ENCODE results near the gene TRMT10A. TPM values are rescaled to one million over a fixed set of nuclear protein-coding genes. Genes with fewer than 3 reads are reported as not detected.

Gene TRMT10A
- polyA plus RNA-seq, 2 of the 4 experiments (the other 2 are of a cell fraction): 6.8 to 10.6 TPM

- no peak for TF ChIP-seq ELK1 (IDR thresholded peaks at IDR 0.05; ENCODE audit: low read depth, low read length)
- no peak for TF ChIP-seq HDAC2 (IDR thresholded peaks at IDR 0.05)
- no peak for TF ChIP-seq RNF2 (IDR thresholded peaks at IDR 0.05; ENCODE audit: borderline replicate concordance, low read depth)
- no peak for TF ChIP-seq NPAS2 (CRISPR knock-in tag; IDR thresholded peaks at IDR 0.05; ENCODE audit: borderline replicate concordance)
- TF ChIP-seq CBX8 (IDR thresholded peaks at IDR 0.05): no peak
- CTCF ChIA-PET: interaction anchor here (0.8 kb wide), 1 partner anchor 48 kb away, joined by 3 read pairs; no protein-coding TSS in a partner anchor
Measured at GRCh38 chr4:99510721-99511120, 53.1 kb downstream of the TRMT10A start, which contains the start of gene C4orf17. TSS of gene C4orf17 (plus strand) at chr4:99511021. CDS start at chr4:99513082, 2,061 bp downstream.

DNA sequence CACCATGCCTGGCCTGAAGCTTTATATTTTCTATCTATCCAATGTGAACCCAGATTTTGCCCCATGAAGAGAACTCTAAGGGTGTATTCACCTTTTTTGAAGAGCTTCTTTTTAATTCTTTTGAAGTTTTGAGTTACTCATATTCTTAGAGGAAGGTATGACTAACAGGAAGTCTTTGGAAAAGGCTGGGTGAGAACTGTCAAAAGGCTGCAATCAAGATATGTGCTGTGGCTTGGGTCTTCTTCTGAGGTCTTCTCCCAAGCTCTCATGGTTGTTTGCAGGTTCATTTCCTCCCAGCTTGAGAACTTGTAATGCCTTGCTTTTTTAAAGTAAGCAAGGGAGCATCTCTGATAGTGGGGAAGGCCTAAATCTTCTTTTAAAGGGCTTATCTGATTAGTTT is 56.1 kb downstream of the TRMT10A start:
- ChIA-PET CTCF (no interaction called here), POLR2A (no interaction called here)
- no peak for TF ChIP-seq USF2 (IDR thresholded peaks at IDR 0.05)
- TF ChIP-seq TFCP2L1 (CRISPR knock-in tag; IDR thresholded peaks at IDR 0.05): no peak
- no peak for TF ChIP-seq SMC3 (IDR thresholded peaks at IDR 0.05)
- TF ChIP-seq EP300 (IDR thresholded peaks at IDR 0.05): no peak
- TF ChIP-seq, protein P1, sequence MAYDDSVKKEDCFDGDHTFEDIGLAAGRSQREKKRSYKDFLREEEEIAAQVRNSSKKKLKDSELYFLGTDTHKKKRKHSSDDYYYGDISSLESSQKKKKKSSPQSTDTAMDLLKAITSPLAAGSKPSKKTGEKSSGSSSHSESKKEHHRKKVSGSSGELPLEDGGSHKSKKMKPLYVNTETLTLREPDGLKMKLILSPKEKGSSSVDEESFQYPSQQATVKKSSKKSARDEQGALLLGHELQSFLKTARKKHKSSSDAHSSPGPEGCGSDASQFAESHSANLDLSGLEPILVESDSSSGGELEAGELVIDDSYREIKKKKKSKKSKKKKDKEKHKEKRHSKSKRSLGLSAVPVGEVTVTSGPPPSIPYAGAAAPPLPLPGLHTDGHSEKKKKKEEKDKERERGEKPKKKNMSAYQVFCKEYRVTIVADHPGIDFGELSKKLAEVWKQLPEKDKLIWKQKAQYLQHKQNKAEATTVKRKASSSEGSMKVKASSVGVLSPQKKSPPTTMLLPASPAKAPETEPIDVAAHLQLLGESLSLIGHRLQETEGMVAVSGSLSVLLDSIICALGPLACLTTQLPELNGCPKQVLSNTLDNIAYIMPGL (CRISPR knock-in tag; IDR thresholded peaks at IDR 0.05; ENCODE audit: borderline replicate concordance): no peak
- TF ChIP-seq RARB (CRISPR knock-in tag; IDR thresholded peaks at IDR 0.05): no peak
- TF ChIP-seq JUN (IDR thresholded peaks at IDR 0.05): no peak
- no peak for TF ChIP-seq EHMT2 (IDR thresholded peaks at IDR 0.05; ENCODE audit: low read depth)
- no peak for TF ChIP-seq HES2 (IDR thresholded peaks at IDR 0.05)
- TF ChIP-seq CEBPB (IDR thresholded peaks at IDR 0.05): no peak
- TF ChIP-seq MAZ (IDR thresholded peaks at IDR 0.05; ENCODE audit: borderline replicate concordance, low read depth, low read length): no peak
- no peak for TF ChIP-seq KDM1A (IDR thresholded peaks at IDR 0.05; ENCODE audit: low read depth)
- TF ChIP-seq MYC (IDR thresholded peaks at IDR 0.05; ENCODE audit: borderline replicate concordance, low read length): no peak
- no peak for TF ChIP-seq KDM5A (IDR thresholded peaks at IDR 0.05)
- no peak for TF ChIP-seq HDAC2 (IDR thresholded peaks at IDR 0.05)
- TF ChIP-seq HOXB5 (CRISPR knock-in tag; IDR thresholded peaks at IDR 0.05): no peak
- TF ChIP-seq ELK1 (IDR thresholded peaks at IDR 0.05; ENCODE audit: low read depth, low read length): no peak
- no peaks in the 10 kb centered on the region for H3K9me3 ChIP-seq
- ATAC-seq (no peak), DNase-seq (ENCODE audit: low read depth in 1 of 2, low spot score in 1 of 2) (no peak), FAIRE-seq (no peak)
- no peak overlapping the region for H3K27ac ChIP-seq
- no peak overlapping the region for H3K4me2 ChIP-seq
- no peak overlapping the region for H3K4me3 ChIP-seq
- H3K4me1 ChIP-seq: no peaks in the 10 kb centered on the region

More at GRCh38 chr4:99510721-99511120, 53.1 kb downstream of the TRMT10A start, which contains the start of gene C4orf17:
- no peak for DNase-seq (ENCODE audit: low read depth in 1 of 2, low spot score in 1 of 2)
- Histone ChIP-seq H3K4me1 (no peaks in the 10 kb centered on the region), H3K4me2 (no peak within 1 kb of the TSS), H3K4me3 (no peak within 1 kb of the TSS), H3K9me3 (no peaks in the 10 kb centered on the region), H3K27ac (no peak within 1 kb of the TSS)
- no peak for ATAC-seq
- WGBS (ENCODE audit: missing lambda C conversion rate): 47% methylated on average over 4 of the region's 4 CpGs
- no peak for FAIRE-seq
- POLR2A ChIA-PET: no interaction called here
